Measurements from ENCODE around the gene SERINC5.

- TF ChIP-seq CTCF (IDR thresholded peaks at IDR 0.05) (no peak), ZFX (IDR thresholded peaks at IDR 0.05; ENCODE audit: borderline replicate concordance) (no peak)
These were observed 59.9 kb downstream of the SERINC5 start for GRCh38 chr5:80195837-80196400.
